ENCODE results near the gene SNRPD2.

DNA sequence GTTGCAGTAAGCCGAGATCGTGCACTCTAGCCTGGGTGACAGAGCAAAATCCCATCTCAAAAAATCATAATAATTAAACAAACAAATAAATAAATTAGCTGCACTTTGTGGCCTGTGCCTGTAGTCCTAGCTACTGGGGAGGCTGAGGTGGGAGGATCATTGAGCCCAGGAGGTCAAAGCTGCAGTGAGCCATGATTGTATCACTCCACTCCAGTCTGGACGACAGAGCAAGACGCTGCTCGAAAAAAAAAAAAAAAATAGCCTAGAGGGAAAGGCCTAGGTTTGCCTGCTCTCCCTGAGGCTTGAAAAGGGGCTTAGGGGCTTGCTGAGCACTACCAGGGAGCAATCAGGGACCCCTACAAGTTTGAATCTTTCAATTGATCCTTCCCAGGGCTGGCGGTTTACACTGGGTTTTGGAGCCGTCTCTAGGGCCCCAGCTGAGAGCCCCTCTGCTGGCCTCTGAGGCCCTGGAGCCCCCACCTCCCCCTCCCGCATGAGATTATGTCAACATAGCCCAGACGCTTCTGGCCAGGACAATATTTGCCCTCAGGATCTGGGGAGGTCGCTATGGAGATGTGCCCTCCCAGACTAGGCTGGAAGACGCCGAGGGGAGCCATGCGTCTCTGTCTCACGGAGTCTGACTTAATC is 34.1 kb downstream of the SNRPD2 start:
- TF ChIP-seq, protein P1, sequence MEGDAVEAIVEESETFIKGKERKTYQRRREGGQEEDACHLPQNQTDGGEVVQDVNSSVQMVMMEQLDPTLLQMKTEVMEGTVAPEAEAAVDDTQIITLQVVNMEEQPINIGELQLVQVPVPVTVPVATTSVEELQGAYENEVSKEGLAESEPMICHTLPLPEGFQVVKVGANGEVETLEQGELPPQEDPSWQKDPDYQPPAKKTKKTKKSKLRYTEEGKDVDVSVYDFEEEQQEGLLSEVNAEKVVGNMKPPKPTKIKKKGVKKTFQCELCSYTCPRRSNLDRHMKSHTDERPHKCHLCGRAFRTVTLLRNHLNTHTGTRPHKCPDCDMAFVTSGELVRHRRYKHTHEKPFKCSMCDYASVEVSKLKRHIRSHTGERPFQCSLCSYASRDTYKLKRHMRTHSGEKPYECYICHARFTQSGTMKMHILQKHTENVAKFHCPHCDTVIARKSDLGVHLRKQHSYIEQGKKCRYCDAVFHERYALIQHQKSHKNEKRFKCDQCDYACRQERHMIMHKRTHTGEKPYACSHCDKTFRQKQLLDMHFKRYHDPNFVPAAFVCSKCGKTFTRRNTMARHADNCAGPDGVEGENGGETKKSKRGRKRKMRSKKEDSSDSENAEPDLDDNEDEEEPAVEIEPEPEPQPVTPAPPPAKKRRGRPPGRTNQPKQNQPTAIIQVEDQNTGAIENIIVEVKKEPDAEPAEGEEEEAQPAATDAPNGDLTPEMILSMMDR (IDR thresholded peaks at IDR 0.05; ENCODE audit: borderline replicate concordance, extremely low read depth, low read length, poor library complexity, severe bottlenecking), result no peak
- TF ChIP-seq EZH2 (IDR thresholded peaks at IDR 0.05; ENCODE audit: borderline replicate concordance, low read depth, low read length, severe bottlenecking), result no peak

Measured in DND-41 (cell line).